ENCODE data around the gene ALDH3A2. TPM values are rescaled to one million over a fixed set of nuclear protein-coding genes. Genes with fewer than 3 reads are reported as not detected.

Gene ALDH3A2
- 41.5 and 55.3 TPM in 2 replicates for total RNA-seq

DNA sequence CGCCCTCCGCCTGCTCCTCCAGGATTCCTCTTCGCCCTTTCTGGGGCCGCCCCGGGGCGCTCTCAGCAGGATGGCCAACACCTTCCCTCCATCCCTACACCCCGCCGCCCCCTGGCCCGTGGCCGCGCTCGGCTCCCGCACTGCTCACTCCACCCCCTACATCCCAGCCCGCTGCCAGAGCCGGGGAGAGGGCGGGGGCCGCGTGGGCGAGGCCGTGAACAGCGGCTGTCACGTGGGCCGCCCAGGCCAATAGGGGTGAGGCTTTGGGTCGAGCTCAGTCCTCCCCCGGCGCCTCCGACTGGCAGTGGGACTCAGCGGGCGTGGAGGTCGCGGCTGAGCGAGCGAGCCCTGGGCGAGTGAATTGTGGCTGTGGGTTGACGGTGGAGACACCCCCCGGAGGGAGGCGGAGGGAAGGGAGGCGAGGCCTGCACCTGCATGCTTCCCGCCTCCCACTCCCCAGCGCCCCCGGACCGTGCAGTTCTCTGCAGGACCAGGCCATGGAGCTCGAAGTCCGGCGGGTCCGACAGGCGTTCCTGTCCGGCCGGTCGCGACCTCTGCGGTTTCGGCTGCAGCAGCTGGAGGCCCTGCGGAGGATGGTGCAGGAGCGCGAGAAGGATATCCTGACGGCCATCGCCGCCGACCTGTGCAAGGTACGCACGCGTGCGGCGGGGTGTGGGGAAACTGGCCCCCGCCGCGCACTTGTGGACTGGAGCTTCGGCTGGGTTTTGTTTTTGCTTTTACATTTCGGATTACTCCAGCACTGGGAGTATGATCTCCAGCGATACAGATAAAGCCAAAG lies at the start of gene ALDH3A2:
TSS of gene ALDH3A2 (plus strand) at position 277 of the 799 bp plus-strand sequence. CDS start at position 498, 221 bp downstream.

GRCh38 chr17:19716108-19717030 lies 67.8 kb downstream of the ALDH3A2 start, which contains the start of gene SLC47A2:
TSS of gene SLC47A2 (minus strand) at chr17:19716584. CDS start at chr17:19716555, 29 bp downstream.

Other genes starting within 250 kb of the ALDH3A2 start
- gene RNF112, start 237.5 kb upstream of the ALDH3A2 start, total RNA-seq: 0.34 and 0.54 TPM in 2 replicates
- gene SLC47A1, start 114.9 kb upstream of the ALDH3A2 start, total RNA-seq: 0.22 and 0.34 TPM in 2 replicates
- gene SLC47A2, start 67.8 kb downstream of the ALDH3A2 start, total RNA-seq: not detected in 2 replicates
- 0.09 and 0.33 TPM in 2 replicates for gene ALDH3A1, start 99.5 kb downstream of the ALDH3A2 start, total RNA-seq
- gene ULK2, start 219.2 kb downstream of the ALDH3A2 start, total RNA-seq: 22.9 and 42.2 TPM in 2 replicates

Measured in dermis lymphatic vessel endothelial cell (primary cell).